Caki2 (cell line): ENCODE data around the gene HMCN2. TPM values are rescaled to one million over a fixed set of nuclear protein-coding genes. Genes with fewer than 3 reads are reported as not detected.
A peak's percentile ranks its signal among the peaks of the same experiment; 100 is the strongest.

Source experiments
- DNase-seq: peaks from one replicate; pipeline ENCODE4 v3.0.0-alpha.2; 2015; ENCODE audit warnings: low read depth
- in situ Hi-C: cut with HindIII; loops from 2 replicates; pipeline ENCODE4 v1.10.0; 2016; ENCODE audit warnings: low sequenced_read_pairs, low pct_unique_long_range_greater_than_20kb, mixed read lengths
- total RNA-seq: library from RNA; depleted of rRNA; stranded (reverse); fragments of >200 nt; shearing (Covaris generic); gene quantifications from 2 replicates; pipeline ENCODE4 v1.2.3, GENCODE V29; 2014; ENCODE audit warnings: low replicate concordance

HMCN2 gene
- total RNA-seq, 1 experiment from 2014 or later: not detected

- no peak for DNase-seq
- in situ Hi-C loops: no loop called here
Measured at GRCh38 chr9:130441031-130441430, 175.5 kb downstream of the HMCN2 start.

- no peak for DNase-seq
- in situ Hi-C loops: no loop called here
Measured at GRCh38 chr9:130442746-130443455, 177.3 kb downstream of the HMCN2 start.

GRCh38 chr9:130443456-130443801, 177.9 kb downstream of the HMCN2 start:
- in situ Hi-C loops: no loop called here
- DNase-seq: no peak

- DNase-seq: no peak
- in situ Hi-C loops: no loop called here
Measured at GRCh38 chr9:130443840-130444492, 178.4 kb downstream of the HMCN2 start.

- peak; percentile 27 for DNase-seq
- in situ Hi-C loops: no loop called here
Measured at GRCh38 chr9:130444565-130445221, 179.1 kb downstream of the HMCN2 start, which contains the start of gene ASS1. ASS1 (plus strand) TSS chr9:130444961; CDS start chr9:130452229, 7,268 bp downstream.

GRCh38 chr9:130445268-130445983, 179.9 kb downstream of the HMCN2 start:
- no peak for DNase-seq
- in situ Hi-C loops: no loop called here

GRCh38 chr9:130446101-130446861, 180.7 kb downstream of the HMCN2 start:
- no peak for DNase-seq
- in situ Hi-C loops: no loop called here

GRCh38 chr9:130447193-130447816, 181.7 kb downstream of the HMCN2 start:
- in situ Hi-C loops: no loop called here
- no peak for DNase-seq

- in situ Hi-C loops: no loop called here
- DNase-seq: no peak
Measured at GRCh38 chr9:130448035-130448624, 182.6 kb downstream of the HMCN2 start.

GRCh38 chr9:130448771-130449603, 183.4 kb downstream of the HMCN2 start:
- in situ Hi-C loops: no loop called here
- DNase-seq: no peak

GRCh38 chr9:130450344-130451003, 184.9 kb downstream of the HMCN2 start:
- in situ Hi-C loops: no loop called here
- DNase-seq: peak; percentile 48

- in situ Hi-C loops: no loop called here
- DNase-seq: no peak
Measured at GRCh38 chr9:130451004-130451390, 185.4 kb downstream of the HMCN2 start.

GRCh38 chr9:130451509-130452388, 186.2 kb downstream of the HMCN2 start:
- peak; percentile 86 for DNase-seq
- in situ Hi-C loops: no loop called here

- no peak for DNase-seq
- in situ Hi-C loops: no loop called here
Measured at GRCh38 chr9:130452835-130453234, 187.3 kb downstream of the HMCN2 start.

GRCh38 chr9:130453487-130453886, 187.9 kb downstream of the HMCN2 start:
- peak; percentile 34 for DNase-seq
- in situ Hi-C loops: no loop called here
